Activated T-cell treated with anti-CD3 and anti-CD28 coated beads, Interleukin-2, amount 50 U/mL, for 24 hours (primary cell): ENCODE measurements around the gene AFF3.

Experiments used
- DNase-seq: peaks from one replicate; pipeline ENCODE4 v3.0.0-alpha.2; 2020
- H3K27ac Mint-ChIP-seq: 2 replicates; pipeline ENCODE4 v1.8.0; 2020; ENCODE audit warnings: mild to moderate bottlenecking, mixed read lengths
- H3K27me3 Mint-ChIP-seq: 2 replicates; pipeline ENCODE4 v1.8.0; 2020; ENCODE audit warnings: mixed read lengths
- H3K36me3 Mint-ChIP-seq: 2 replicates; pipeline ENCODE4 v1.8.0; 2020; ENCODE audit warnings: low read depth, mixed read lengths
- H3K4me1 Mint-ChIP-seq: 2 replicates; pipeline ENCODE4 v1.8.0; 2020; ENCODE audit warnings: low read depth, mixed read lengths
- H3K4me3 Mint-ChIP-seq: 2 replicates; pipeline ENCODE4 v1.8.0; 2020; ENCODE audit warnings: mild to moderate bottlenecking, moderate library complexity, mixed read lengths
- H3K9me3 Mint-ChIP-seq: 2 replicates; pipeline ENCODE4 v1.8.0; 2020; ENCODE audit warnings: mixed read lengths

The AFF3 gene

GRCh38 chr2:99841749-99842148, 300.6 kb downstream of the AFF3 start:
- Mint-ChIP-seq H3K27me3 (peaks cover 3% of the 10 kb centered on the region), H3K27ac (no peak overlapping the region), H3K4me1 (peaks cover 2% of the 10 kb centered on the region), H3K9me3 (no peaks in the 10 kb centered on the region), H3K36me3 (no peaks in the 10 kb centered on the region), H3K4me3 (no peak overlapping the region)
- no peak for DNase-seq

- Mint-ChIP-seq H3K36me3 (no peaks in the 10 kb centered on the region), H3K4me1 (peaks cover 2% of the 10 kb centered on the region), H3K27ac (no peak overlapping the region), H3K27me3 (peaks cover 3% of the 10 kb centered on the region), H3K4me3 (no peak overlapping the region), H3K9me3 (no peaks in the 10 kb centered on the region)
- DNase-seq = no peak
Measured at GRCh38 chr2:99840831-99841230, 301.6 kb downstream of the AFF3 start.

- Mint-ChIP-seq H3K36me3 (no peaks in the 10 kb centered on the region), H3K27ac (no peak overlapping the region)
Measured at GRCh38 chr2:99836690-99837605, 305.4 kb downstream of the AFF3 start.

GRCh38 chr2:99834426-99834825, 308.0 kb downstream of the AFF3 start:
- H3K4me3 Mint-ChIP-seq = no peak overlapping the region
- H3K27me3 Mint-ChIP-seq = no peaks in the 10 kb centered on the region
- DNase-seq = no peak
- no peaks in the 10 kb centered on the region for H3K9me3 Mint-ChIP-seq
- H3K27ac Mint-ChIP-seq = no peak overlapping the region
- H3K4me1 Mint-ChIP-seq = peaks cover 2% of the 10 kb centered on the region
- no peaks in the 10 kb centered on the region for H3K36me3 Mint-ChIP-seq

More at GRCh38 chr2:99836690-99837605, 305.4 kb downstream of the AFF3 start:
- DNase-seq = no peak
- peaks cover 2% of the 10 kb centered on the region for H3K4me1 Mint-ChIP-seq
- H3K27me3 Mint-ChIP-seq = no peaks in the 10 kb centered on the region
- no peaks in the 10 kb centered on the region for H3K9me3 Mint-ChIP-seq
- H3K4me3 Mint-ChIP-seq = no peak overlapping the region

- Mint-ChIP-seq H3K4me1 (peaks cover 2% of the 10 kb centered on the region), H3K9me3 (no peaks in the 10 kb centered on the region), H3K4me3 (no peak overlapping the region), H3K36me3 (no peaks in the 10 kb centered on the region), H3K27ac (no peak overlapping the region), H3K27me3 (no peaks in the 10 kb centered on the region)
- DNase-seq = no peak
Measured at GRCh38 chr2:99833586-99834201, 308.7 kb downstream of the AFF3 start.

GRCh38 chr2:99832926-99833325, 309.5 kb downstream of the AFF3 start:
- no peak overlapping the region for H3K27ac Mint-ChIP-seq
- H3K27me3 Mint-ChIP-seq = no peaks in the 10 kb centered on the region
- H3K36me3 Mint-ChIP-seq = no peaks in the 10 kb centered on the region
- H3K9me3 Mint-ChIP-seq = no peaks in the 10 kb centered on the region
- H3K4me1 Mint-ChIP-seq = peaks cover 2% of the 10 kb centered on the region
- DNase-seq = no peak
- H3K4me3 Mint-ChIP-seq = no peak overlapping the region

GRCh38 chr2:99831772-99832171, 310.6 kb downstream of the AFF3 start:
- no peaks in the 10 kb centered on the region for H3K9me3 Mint-ChIP-seq
- no peaks in the 10 kb centered on the region for H3K4me1 Mint-ChIP-seq
- H3K27ac Mint-ChIP-seq = no peak overlapping the region
- no peak overlapping the region for H3K4me3 Mint-ChIP-seq
- no peaks in the 10 kb centered on the region for H3K27me3 Mint-ChIP-seq
- no peaks in the 10 kb centered on the region for H3K36me3 Mint-ChIP-seq
- DNase-seq = no peak

GRCh38 chr2:99827296-99827999, 314.9 kb downstream of the AFF3 start:
- no peaks in the 10 kb centered on the region for H3K36me3 Mint-ChIP-seq
- no peak overlapping the region for H3K27ac Mint-ChIP-seq
- H3K4me3 Mint-ChIP-seq = no peak overlapping the region
- no peaks in the 10 kb centered on the region for H3K9me3 Mint-ChIP-seq
- no peak for DNase-seq
- H3K27me3 Mint-ChIP-seq = no peaks in the 10 kb centered on the region
- H3K4me1 Mint-ChIP-seq = no peaks in the 10 kb centered on the region

- no peak overlapping the region for H3K27ac Mint-ChIP-seq
- no peaks in the 10 kb centered on the region for H3K27me3 Mint-ChIP-seq
- DNase-seq = no peak
- H3K4me3 Mint-ChIP-seq = no peak overlapping the region
- H3K36me3 Mint-ChIP-seq = no peaks in the 10 kb centered on the region
- H3K9me3 Mint-ChIP-seq = no peaks in the 10 kb centered on the region
- H3K4me1 Mint-ChIP-seq = no peaks in the 10 kb centered on the region
Measured at GRCh38 chr2:99825630-99826029, 316.8 kb downstream of the AFF3 start.

GRCh38 chr2:99824758-99825157, 317.6 kb downstream of the AFF3 start:
- Mint-ChIP-seq H3K4me1 (no peaks in the 10 kb centered on the region), H3K36me3 (no peaks in the 10 kb centered on the region), H3K9me3 (no peaks in the 10 kb centered on the region), H3K27ac (no peak overlapping the region), H3K27me3 (no peaks in the 10 kb centered on the region), H3K4me3 (no peak overlapping the region)
- DNase-seq = no peak

- no peaks in the 10 kb centered on the region for H3K27me3 Mint-ChIP-seq
- H3K4me1 Mint-ChIP-seq = no peaks in the 10 kb centered on the region
- no peak for DNase-seq
- no peaks in the 10 kb centered on the region for H3K9me3 Mint-ChIP-seq
- H3K27ac Mint-ChIP-seq = no peak overlapping the region
- H3K4me3 Mint-ChIP-seq = no peak overlapping the region
- H3K36me3 Mint-ChIP-seq = no peaks in the 10 kb centered on the region
Measured at GRCh38 chr2:99822474-99823207, 319.7 kb downstream of the AFF3 start.

- Mint-ChIP-seq H3K36me3 (no peaks in the 10 kb centered on the region), H3K27me3 (no peaks in the 10 kb centered on the region), H3K4me1 (no peaks in the 10 kb centered on the region), H3K27ac (no peak overlapping the region), H3K9me3 (no peaks in the 10 kb centered on the region), H3K4me3 (no peak overlapping the region)
- DNase-seq = no peak
Measured at GRCh38 chr2:99821984-99822383, 320.4 kb downstream of the AFF3 start.

- Mint-ChIP-seq H3K27me3 (no peaks in the 10 kb centered on the region), H3K27ac (no peak overlapping the region), H3K4me1 (no peaks in the 10 kb centered on the region), H3K9me3 (no peaks in the 10 kb centered on the region), H3K4me3 (no peak overlapping the region), H3K36me3 (no peaks in the 10 kb centered on the region)
- DNase-seq = no peak
Measured at GRCh38 chr2:99821572-99821971, 320.8 kb downstream of the AFF3 start.

- no peaks in the 10 kb centered on the region for H3K9me3 Mint-ChIP-seq
- no peaks in the 10 kb centered on the region for H3K36me3 Mint-ChIP-seq
- no peak overlapping the region for H3K4me3 Mint-ChIP-seq
- DNase-seq = no peak
- H3K27me3 Mint-ChIP-seq = no peaks in the 10 kb centered on the region
- no peaks in the 10 kb centered on the region for H3K4me1 Mint-ChIP-seq
- no peak overlapping the region for H3K27ac Mint-ChIP-seq
Measured at GRCh38 chr2:99821039-99821438, 321.4 kb downstream of the AFF3 start.
